WTC11 (cell line): ENCODE measurements around the gene GCFC2. TPM values are rescaled to one million over a fixed set of nuclear protein-coding genes. Genes with fewer than 3 reads are reported as not detected.

Experiments
- ATAC-seq: fragments of 200-7000 bp; cut with Tn5 transposase; 2 replicates; pipeline ENCODE4 v1.10.0; 2021; ENCODE audit warnings: mild to moderate bottlenecking, moderate library complexity
- CTCF ChIA-PET: fragments of 300-600 bp; sonication (Branson Sonifier 250); formaldehyde crosslinking; loops from one replicate; lab custom pipeline; 2021; ENCODE audit warnings: antibody characterized with exemption; lab: Charles Lee
- POLR2A ChIA-PET: fragments of 350-600 bp; sonication (Branson Sonifier 250); formaldehyde crosslinking; loops from one replicate; lab custom pipeline; 2021; ENCODE audit warnings: antibody characterized with exemption; lab: Charles Lee
- DNase-seq: peaks from one replicate; pipeline ENCODE4 v3.0.0; 2021; ENCODE audit warnings: low spot score
- H3K27ac Mint-ChIP-seq: 2 replicates; pipeline ENCODE4 v1.8.0; 2021; ENCODE audit warnings: mixed read lengths
- H3K27me3 Mint-ChIP-seq: 2 replicates; pipeline ENCODE4 v1.8.0; 2021; ENCODE audit warnings: low read depth, mild to moderate bottlenecking, moderate library complexity, mixed read lengths
- H3K36me3 Mint-ChIP-seq: 2 replicates; pipeline ENCODE4 v1.8.0; 2021; ENCODE audit warnings: mixed read lengths
- H3K4me1 Mint-ChIP-seq: 2 replicates; pipeline ENCODE4 v1.8.0; 2022; ENCODE audit warnings: mixed read lengths
- H3K4me3 Mint-ChIP-seq: 2 replicates; pipeline ENCODE4 v1.8.0; 2021; ENCODE audit warnings: mild to moderate bottlenecking, moderate library complexity, mixed read lengths
- H3K9me3 Mint-ChIP-seq: 2 replicates; pipeline ENCODE4 v1.8.0; 2021; ENCODE audit warnings: mixed read lengths
- CREB1 ChIP-seq: sonication (generic); formaldehyde crosslinking; IDR thresholded peaks from 2 replicates; pipeline ENCODE4 v1.8.0; 2023; ENCODE audit warnings: mild to moderate bottlenecking, missing genetic modification reagents
- CTCF ChIP-seq: fragments of 200-600 bp; IDR thresholded peaks from 2 replicates; pipeline ENCODE4 v1.8.0; 2022; ENCODE audit warnings: antibody characterized with exemption
- ERG ChIP-seq: fragments of 250-450 bp; sonication (Bioruptor Pico); IDR thresholded peaks from 2 replicates; pipeline ENCODE4 v1.8.0; 2021; ENCODE audit warnings: mild to moderate bottlenecking
- ETV6 ChIP-seq: sonication (generic); formaldehyde crosslinking; IDR thresholded peaks from 2 replicates; pipeline ENCODE4 v1.8.1; 2022; ENCODE audit warnings: mild to moderate bottlenecking, missing genetic modification reagents
- FOXK1 ChIP-seq: sonication (generic); formaldehyde crosslinking; IDR thresholded peaks from 2 replicates; pipeline ENCODE4 v1.8.0; 2022; ENCODE audit warnings: mild to moderate bottlenecking, moderate library complexity, missing genetic modification reagents
- GTF2I ChIP-seq: fragments of 250-450 bp; sonication (Bioruptor Pico); conservative IDR thresholded peaks from 2 replicates; pipeline ENCODE4 v1.4.0; 2021; ENCODE audit warnings: mild to moderate bottlenecking
- IRF1 ChIP-seq: sonication (generic); formaldehyde crosslinking; IDR thresholded peaks from 2 replicates; pipeline ENCODE4 v1.8.0; 2023; ENCODE audit warnings: missing genetic modification reagents
- KAT7 ChIP-seq: sonication (generic); formaldehyde crosslinking; IDR thresholded peaks from 2 replicates; pipeline ENCODE4 v1.8.1; 2023; ENCODE audit warnings: missing genetic modification reagents, mild to moderate bottlenecking, borderline replicate concordance
- PRDM15 ChIP-seq: sonication (generic); formaldehyde crosslinking; IDR thresholded peaks from 2 replicates; pipeline ENCODE4 v1.8.0; 2022; ENCODE audit warnings: missing genetic modification reagents
- PRRX2 ChIP-seq: fragments of 250-450 bp; sonication (Bioruptor Pico); IDR thresholded peaks from 2 replicates; pipeline ENCODE4 v1.8.0; 2021; ENCODE audit warnings: mild to moderate bottlenecking
- RORB ChIP-seq: fragments of 250-450 bp; sonication (Bioruptor Pico); IDR thresholded peaks from 2 replicates; pipeline ENCODE4 v1.9.0; 2021; ENCODE audit warnings: mild to moderate bottlenecking
- SMAD3 ChIP-seq: sonication (generic); formaldehyde crosslinking; IDR thresholded peaks from 2 replicates; pipeline ENCODE4 v1.8.0; 2022; ENCODE audit warnings: missing genetic modification reagents, mild to moderate bottlenecking, borderline replicate concordance
- TCF7 ChIP-seq: sonication (generic); formaldehyde crosslinking; IDR thresholded peaks from 2 replicates; pipeline ENCODE4 v1.8.0; 2022; ENCODE audit warnings: mild to moderate bottlenecking, low read depth, missing genetic modification reagents, moderate library complexity
- TEAD1 ChIP-seq: sonication (generic); formaldehyde crosslinking; IDR thresholded peaks from 2 replicates; pipeline ENCODE4 v1.8.0; 2022; ENCODE audit warnings: mild to moderate bottlenecking, missing genetic modification reagents
- TP53 ChIP-seq: sonication (generic); formaldehyde crosslinking; IDR thresholded peaks from 2 replicates; pipeline ENCODE4 v1.8.1; 2023; ENCODE audit warnings: mild to moderate bottlenecking, missing genetic modification reagents
- ZNF219 ChIP-seq: sonication (generic); formaldehyde crosslinking; IDR thresholded peaks from 2 replicates; pipeline ENCODE4 v1.8.0; 2023; ENCODE audit warnings: missing genetic modification reagents, mild to moderate bottlenecking, borderline replicate concordance
- ZNF512 ChIP-seq: sonication (generic); formaldehyde crosslinking; IDR thresholded peaks from 2 replicates; pipeline ENCODE4 v1.8.1; 2022; ENCODE audit warnings: missing genetic modification reagents, borderline replicate concordance
- total RNA-seq: library from RNA; stranded (reverse); gene quantifications from 3 replicates; pipeline ENCODE4 v1.2.3, GENCODE V29; 2021
- TF ChIP-seq, protein P1 (sequence below): sonication (generic); formaldehyde crosslinking; IDR thresholded peaks from 2 replicates; pipeline ENCODE4 v1.8.1; 2022; ENCODE audit warnings: low read depth, mild to moderate bottlenecking, moderate library complexity, missing genetic modification reagents, borderline replicate concordance
- TF ChIP-seq, protein P2 (sequence below): sonication (generic); formaldehyde crosslinking; IDR thresholded peaks from 2 replicates; pipeline ENCODE4 v1.8.1; 2022; ENCODE audit warnings: mild to moderate bottlenecking, missing genetic modification reagents, moderate library complexity, borderline replicate concordance
- TF ChIP-seq, protein P3 (sequence below): sonication (generic); formaldehyde crosslinking; IDR thresholded peaks from 2 replicates; pipeline ENCODE4 v1.8.1; 2023; ENCODE audit warnings: mild to moderate bottlenecking, moderate library complexity, missing genetic modification reagents

The GCFC2 gene
- total RNA-seq, 1 experiment from 2014 or later = 14.4 TPM

DNA sequence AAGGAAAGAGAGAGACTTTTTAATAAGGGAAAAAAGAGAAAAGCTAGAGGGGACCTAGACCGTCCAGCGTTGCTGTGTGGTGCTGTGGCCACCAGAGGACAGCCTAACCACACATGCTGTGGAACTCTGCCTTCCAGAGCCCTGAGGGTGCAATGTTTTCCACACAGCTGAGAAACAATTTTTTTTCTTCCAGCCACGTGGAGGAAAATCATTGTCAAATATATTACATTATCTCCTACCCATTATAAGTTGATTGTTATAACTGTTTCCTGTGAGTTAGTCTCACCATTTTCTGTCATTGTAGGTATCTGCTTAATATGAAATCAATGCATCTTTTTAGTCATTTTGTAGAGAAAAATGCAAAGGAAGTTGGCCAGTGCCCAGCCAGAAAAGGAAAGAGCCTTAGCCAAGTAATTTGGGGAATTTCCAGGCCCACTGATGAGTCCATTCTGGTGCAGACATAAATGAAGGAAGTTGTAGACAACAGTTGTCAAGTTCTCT, 70.0 kb downstream of the GCFC2 start (continued):
- TF ChIP-seq, protein P1, sequence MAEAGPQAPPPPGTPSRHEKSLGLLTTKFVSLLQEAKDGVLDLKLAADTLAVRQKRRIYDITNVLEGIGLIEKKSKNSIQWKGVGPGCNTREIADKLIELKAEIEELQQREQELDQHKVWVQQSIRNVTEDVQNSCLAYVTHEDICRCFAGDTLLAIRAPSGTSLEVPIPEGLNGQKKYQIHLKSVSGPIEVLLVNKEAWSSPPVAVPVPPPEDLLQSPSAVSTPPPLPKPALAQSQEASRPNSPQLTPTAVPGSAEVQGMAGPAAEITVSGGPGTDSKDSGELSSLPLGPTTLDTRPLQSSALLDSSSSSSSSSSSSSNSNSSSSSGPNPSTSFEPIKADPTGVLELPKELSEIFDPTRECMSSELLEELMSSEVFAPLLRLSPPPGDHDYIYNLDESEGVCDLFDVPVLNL (CRISPR knock-in tag) = no peak

DNA sequence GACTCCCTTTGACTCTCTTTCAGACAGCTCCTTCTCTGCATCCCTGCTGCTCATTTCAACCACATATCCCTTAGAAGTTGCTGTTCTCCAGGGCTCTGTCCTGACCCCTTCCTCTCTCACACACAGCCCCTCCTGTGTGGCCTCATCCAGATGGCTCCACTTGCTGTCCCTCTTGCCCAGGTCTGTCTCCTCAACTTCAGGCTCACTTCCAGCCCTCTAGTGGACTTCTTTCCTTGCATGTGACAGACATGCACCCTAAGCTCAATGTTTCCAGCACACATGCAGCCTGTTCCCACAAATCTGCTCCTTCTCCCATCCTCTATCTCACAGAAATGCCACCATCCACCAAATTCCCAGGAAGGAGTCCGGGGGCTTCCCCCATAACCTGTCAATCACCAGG, 73.1 kb downstream of the GCFC2 start:
- ATAC-seq = peak; percentile 21; the same call in 1 of the 2 replicates
- H3K9me3 Mint-ChIP-seq = no peaks in the 10 kb centered on the region; the same call in 1 of the 2 replicates
- TF ChIP-seq, protein P1 (CRISPR knock-in tag) = no peak
- TF ChIP-seq, protein P2, sequence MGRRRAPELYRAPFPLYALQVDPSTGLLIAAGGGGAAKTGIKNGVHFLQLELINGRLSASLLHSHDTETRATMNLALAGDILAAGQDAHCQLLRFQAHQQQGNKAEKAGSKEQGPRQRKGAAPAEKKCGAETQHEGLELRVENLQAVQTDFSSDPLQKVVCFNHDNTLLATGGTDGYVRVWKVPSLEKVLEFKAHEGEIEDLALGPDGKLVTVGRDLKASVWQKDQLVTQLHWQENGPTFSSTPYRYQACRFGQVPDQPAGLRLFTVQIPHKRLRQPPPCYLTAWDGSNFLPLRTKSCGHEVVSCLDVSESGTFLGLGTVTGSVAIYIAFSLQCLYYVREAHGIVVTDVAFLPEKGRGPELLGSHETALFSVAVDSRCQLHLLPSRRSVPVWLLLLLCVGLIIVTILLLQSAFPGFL (CRISPR knock-in tag) = no peak
- TF ChIP-seq TP53 (no peak), FOXK1 (CRISPR knock-in tag) (no peak), IRF1 (no peak), ZNF219 (CRISPR knock-in tag) (no peak), TCF7 (no peak), ETV6 (no peak), RORB (CRISPR knock-in tag) (no peak), SMAD3 (CRISPR knock-in tag) (no peak), ZNF512 (no peak), PRDM15 (CRISPR knock-in tag) (no peak), CREB1 (no peak), GTF2I (no peak), ERG (CRISPR knock-in tag) (no peak), TEAD1 (CRISPR knock-in tag) (no peak), CTCF (no peak), KAT7 (CRISPR knock-in tag) (no peak), PRRX2 (CRISPR knock-in tag) (no peak)
- TF ChIP-seq, protein P3, sequence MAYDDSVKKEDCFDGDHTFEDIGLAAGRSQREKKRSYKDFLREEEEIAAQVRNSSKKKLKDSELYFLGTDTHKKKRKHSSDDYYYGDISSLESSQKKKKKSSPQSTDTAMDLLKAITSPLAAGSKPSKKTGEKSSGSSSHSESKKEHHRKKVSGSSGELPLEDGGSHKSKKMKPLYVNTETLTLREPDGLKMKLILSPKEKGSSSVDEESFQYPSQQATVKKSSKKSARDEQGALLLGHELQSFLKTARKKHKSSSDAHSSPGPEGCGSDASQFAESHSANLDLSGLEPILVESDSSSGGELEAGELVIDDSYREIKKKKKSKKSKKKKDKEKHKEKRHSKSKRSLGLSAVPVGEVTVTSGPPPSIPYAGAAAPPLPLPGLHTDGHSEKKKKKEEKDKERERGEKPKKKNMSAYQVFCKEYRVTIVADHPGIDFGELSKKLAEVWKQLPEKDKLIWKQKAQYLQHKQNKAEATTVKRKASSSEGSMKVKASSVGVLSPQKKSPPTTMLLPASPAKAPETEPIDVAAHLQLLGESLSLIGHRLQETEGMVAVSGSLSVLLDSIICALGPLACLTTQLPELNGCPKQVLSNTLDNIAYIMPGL (CRISPR knock-in tag) = no peak
- TF ChIP-seq, all 79 proteins: peak for 0
- Mint-ChIP-seq H3K36me3 (no peaks in the 10 kb centered on the region), H3K27me3 (no peaks in the 10 kb centered on the region; the same call in 1 of the 2 replicates), H3K4me3 (no peak overlapping the region), H3K4me1 (peaks cover 12% of the 10 kb centered on the region), H3K27ac (no peak overlapping the region)
- ChIA-PET CTCF (interaction anchor here (1.7 to 3.8 kb wide), 3 partner anchors 9 to 39 kb away, joined by 5 to 23 read pairs (median 10); partner anchors contain the start of gene MRPL19), POLR2A (no interaction called here)
- DNase-seq = no peak
